ENCODE measurements around the gene C1RL. TPM values are rescaled to one million over a fixed set of nuclear protein-coding genes. Genes with fewer than 3 reads are reported as not detected.

C1RL gene
- total RNA-seq, 1 experiment from 2014 or later = 72.9 TPM

- Histone ChIP-seq H3K9me3 (ENCODE audit: insufficient read depth, low read depth) (no peaks in the 10 kb centered on the region), H4K20me1 (ENCODE audit: insufficient read depth) (no peaks in the 10 kb centered on the region), H3F3A (ENCODE audit: insufficient read depth, low read depth) (no peaks in the 10 kb centered on the region; the same call in 1 of the 2 replicates), H2AFZ (no peak overlapping the region), H3K4me3 (no peak overlapping the region), H3K4me1 (replicated peaks; ENCODE audit: insufficient read depth) (no peaks in the 10 kb centered on the region), H3K27ac (no peak overlapping the region), H3K9me2 (ENCODE audit: insufficient read depth) (no peaks in the 10 kb centered on the region; the same call in 1 of the 2 replicates), H3K79me2 (ENCODE audit: low read depth) (no peaks in the 10 kb centered on the region), H3K27me3 (ENCODE audit: insufficient read depth, low read depth) (peaks cover 8% of the 10 kb centered on the region; the same call in 1 of the 2 replicates), H3K36me3 (ENCODE audit: low read depth) (no peaks in the 10 kb centered on the region), H3K4me2 (no peak overlapping the region)
- ChIA-PET POLR2A (ENCODE audit: unreplicated experiment) (no interaction called here), CTCF (no interaction called here)
- intact Hi-C loops (cut with micrococcal nuclease; ENCODE audit: unreplicated experiment) = no loop called here
- BruUV-seq (replicated peaks) = no TSS peak
- DNase-seq = no peak
- TF ChIP-seq CTCF (conservative IDR thresholded peaks at IDR 0.05) (no peak), EZH2 (IDR thresholded peaks at IDR 0.05; ENCODE audit: low read depth) (no peak)
Observed at GRCh38 chr12:7046383-7047105, 62.5 kb downstream of the C1RL start.

GRCh38 chr12:7045913-7046312 lies 63.1 kb downstream of the C1RL start:
- Histone ChIP-seq H3K9me2 (ENCODE audit: insufficient read depth) (no peaks in the 10 kb centered on the region), H3K4me3 (no peak overlapping the region), H4K20me1 (ENCODE audit: insufficient read depth) (no peaks in the 10 kb centered on the region), H3K27ac (no peak overlapping the region), H2AFZ (no peak overlapping the region), H3K4me2 (no peak overlapping the region), H3K4me1 (replicated peaks; ENCODE audit: insufficient read depth) (no peaks in the 10 kb centered on the region), H3K36me3 (ENCODE audit: low read depth) (no peaks in the 10 kb centered on the region), H3K27me3 (ENCODE audit: insufficient read depth, low read depth) (peaks cover 5% of the 10 kb centered on the region; the same call in 1 of the 2 replicates), H3F3A (ENCODE audit: insufficient read depth, low read depth) (no peaks in the 10 kb centered on the region; the same call in 1 of the 2 replicates), H3K79me2 (ENCODE audit: low read depth) (no peaks in the 10 kb centered on the region), H3K9me3 (ENCODE audit: insufficient read depth, low read depth) (no peaks in the 10 kb centered on the region)
- no peak for TF ChIP-seq EZH2 (IDR thresholded peaks at IDR 0.05; ENCODE audit: low read depth)
- no TSS peak for BruUV-seq (replicated peaks)
- DNase-seq = no peak
- ChIA-PET CTCF (no interaction called here), POLR2A (ENCODE audit: unreplicated experiment) (no interaction called here)
- intact Hi-C loops (cut with micrococcal nuclease; ENCODE audit: unreplicated experiment) = no loop called here

Other genes starting within 250 kb of the C1RL start
- 1,080 and 1,199 TPM in 2 replicates for gene TPI1, start 241.7 kb downstream of the C1RL start, total RNA-seq (2021)
- gene SPSB2, start 235.9 kb downstream of the C1RL start, total RNA-seq (2021) = 28.9 and 30.1 TPM in 2 replicates
- gene LRRC23, start 204.4 kb downstream of the C1RL start, total RNA-seq (2021) = 29.3 and 38.8 TPM in 2 replicates
- 38.8 and 56.6 TPM in 2 replicates for gene ENO2, start 194.6 kb downstream of the C1RL start, total RNA-seq (2021)
- 158 and 159 TPM in 2 replicates for gene ATN1, start 181.3 kb downstream of the C1RL start, total RNA-seq (2021)
- not detected in 2 replicates for gene RNU7-1, start 165.4 kb downstream of the C1RL start, total RNA-seq (2021)
- 198 and 218 TPM in 2 replicates for gene C12orf57, start 165.2 kb downstream of the C1RL start, total RNA-seq (2021)
- gene PTPN6, start 157.9 kb downstream of the C1RL start, total RNA-seq (2021) = 84.1 and 92.7 TPM in 2 replicates
- gene PHB2, start 138.6 kb downstream of the C1RL start, total RNA-seq (2021) = 384 and 386 TPM in 2 replicates
- 84.5 and 96.5 TPM in 2 replicates for gene EMG1, start 138.3 kb downstream of the C1RL start, total RNA-seq (2021)
- gene LPCAT3, start 90.7 kb downstream of the C1RL start, total RNA-seq (2021) = 53.8 and 102 TPM in 2 replicates
- 32.4 and 32.9 TPM in 2 replicates for gene C1S, start 48.5 kb downstream of the C1RL start, total RNA-seq (2021)
- 20.5 and 24.0 TPM in 2 replicates for gene C1R, start 16.8 kb downstream of the C1RL start, total RNA-seq (2021)
- 0.74 and 1.3 TPM in 2 replicates for gene RBP5, start 19.7 kb upstream of the C1RL start, total RNA-seq (2021)
- 111 and 153 TPM in 2 replicates for gene CLSTN3, start 21.2 kb upstream of the C1RL start, total RNA-seq (2021)
- 62.1 and 76.3 TPM in 2 replicates for gene PEX5, start 80.5 kb upstream of the C1RL start, total RNA-seq (2021)
- not detected in 2 replicates for gene ACSM4, start 194.9 kb upstream of the C1RL start, total RNA-seq (2021)

All from PC-9 (cell line).